PC-9 (cell line): ENCODE measurements around the gene SUSD3. TPM values are rescaled to one million over a fixed set of nuclear protein-coding genes. Genes with fewer than 3 reads are reported as not detected.
A peak's percentile ranks its signal among the peaks of the same experiment; 100 is the strongest.

Experiments
- BruUV-seq: library from RNA; stranded (reverse); fragments of 400-500 nt; replicated peaks from 2 replicates; lab custom pipeline; 2021; lab: Mats Ljungman, UMichigan
- CTCF ChIA-PET: fragments of 300-600 bp; sonication (Branson Sonifier 250); formaldehyde crosslinking; loops from one replicate; lab custom pipeline; 2022; ENCODE audit warnings: antibody characterized with exemption; lab: Charles Lee
- POLR2A ChIA-PET: fragments of 300-600 bp; sonication (Branson Sonifier 250); formaldehyde crosslinking; loops from one replicate; lab custom pipeline; 2022; ENCODE audit warnings: antibody characterized with exemption; ENCODE audit not compliant: unreplicated experiment; lab: Charles Lee
- DNase-seq, 2 experiments: peaks; one replicate each; pipeline versions ENCODE4 v3.0.0 to v3.0.0-alpha.2; 2015 to 2022; ENCODE audit warnings: mixed read lengths in 1 of 2
- H2AFZ ChIP-seq: fragments of 200-600 bp; sonication (generic); 2 replicates; pipeline ENCODE4 v1.8.1; 2017; ENCODE audit warnings: antibody characterized with exemption
- H3F3A ChIP-seq: fragments of 200-600 bp; sonication (generic); 2 replicates; pipeline ENCODE4 v1.8.1; 2017; ENCODE audit warnings: antibody characterized with exemption, mild to moderate bottlenecking, low read depth; ENCODE audit not compliant: insufficient read depth
- H3K27ac ChIP-seq: fragments of 200-600 bp; sonication (generic); 2 replicates; pipeline ENCODE4 v1.6.1; 2016; ENCODE audit warnings: mixed run types
- H3K27me3 ChIP-seq: fragments of 200-600 bp; sonication (generic); 2 replicates; pipeline ENCODE4 v1.6.1; 2016; ENCODE audit warnings: low read depth, mixed run types; ENCODE audit not compliant: insufficient read depth
- H3K36me3 ChIP-seq: fragments of 200-600 bp; sonication (generic); 2 replicates; pipeline ENCODE4 v1.6.1; 2016; ENCODE audit warnings: low read depth, mixed run types
- H3K4me1 ChIP-seq: fragments of 200-600 bp; sonication (generic); replicated peaks from 2 replicates; pipeline ENCODE4 v1.6.1; 2016; ENCODE audit warnings: mixed run types; ENCODE audit not compliant: insufficient read depth
- H3K4me2 ChIP-seq: fragments of 200-600 bp; sonication (generic); 2 replicates; pipeline ENCODE4 v1.6.1; 2017; ENCODE audit warnings: mixed run types
- H3K4me3 ChIP-seq: fragments of 200-600 bp; sonication (generic); 2 replicates; pipeline ENCODE4 v1.6.1; 2016; ENCODE audit warnings: mixed run types
- H3K79me2 ChIP-seq: fragments of 200-600 bp; sonication (generic); 2 replicates; pipeline ENCODE4 v1.6.1; 2017; ENCODE audit warnings: low read depth, mixed run types
- H3K9me2 ChIP-seq: fragments of 200-600 bp; sonication (generic); 2 replicates; pipeline ENCODE4 v1.8.1; 2017; ENCODE audit warnings: mild to moderate bottlenecking; ENCODE audit not compliant: insufficient read depth
- H3K9me3 ChIP-seq: fragments of 200-600 bp; sonication (generic); 2 replicates; pipeline ENCODE4 v1.8.1; 2016; ENCODE audit warnings: low read depth; ENCODE audit not compliant: insufficient read depth
- H4K20me1 ChIP-seq: fragments of 200-600 bp; sonication (generic); 2 replicates; pipeline ENCODE4 v1.8.1; 2017; ENCODE audit not compliant: insufficient read depth
- CTCF ChIP-seq: fragments of 200-600 bp; sonication (generic); conservative IDR thresholded peaks from 2 replicates; pipeline ENCODE4 v1.6.1; 2017; ENCODE audit warnings: mixed run types, antibody characterized with exemption, mild to moderate bottlenecking, moderate library complexity
- EZH2 ChIP-seq: fragments of 200-600 bp; sonication (generic); IDR thresholded peaks from 2 replicates; pipeline ENCODE4 v1.8.0; 2017; ENCODE audit warnings: antibody characterized with exemption, low read depth
- intact Hi-C: fragments of 100-400 bp; cut with micrococcal nuclease; formaldehyde crosslinking; loops from one replicate; pipeline ENCODE4 v1.10.0; 2022; ENCODE audit not compliant: unreplicated experiment
- total RNA-seq: library from RNA; stranded (reverse); gene quantifications from 2 replicates; pipeline ENCODE4 v1.2.3, GENCODE V29; 2021

Gene SUSD3
- total RNA-seq, 1 experiment from 2014 or later = 8.4 TPM

- Histone ChIP-seq H4K20me1 (no peaks in the 10 kb centered on the region), H2AFZ (no peak overlapping the region), H3F3A (peaks cover 50% of the 10 kb centered on the region), H3K4me2 (peak overlapping the region; percentile 63), H3K27ac (peak overlapping the region; percentile 91), H3K9me3 (no peaks in the 10 kb centered on the region), H3K9me2 (no peaks in the 10 kb centered on the region), H3K4me3 (no peak overlapping the region), H3K4me1 (peaks cover 39% of the 10 kb centered on the region), H3K27me3 (no peaks in the 10 kb centered on the region), H3K36me3 (peaks cover 9% of the 10 kb centered on the region; the same call in 1 of the 2 replicates), H3K79me2 (peaks cover 7% of the 10 kb centered on the region; the same call in 1 of the 2 replicates)
- intact Hi-C loops = loop anchor here (2.0 kb wide), 1 partner anchor 13 kb away; no protein-coding TSS in a partner anchor
- ChIA-PET CTCF (interaction anchor here (0.8 to 1.4 kb wide), 2 partner anchors 11 to 167 kb away, joined by 3 to 9 read pairs; no protein-coding TSS in a partner anchor), POLR2A (interaction anchor here (0.6 to 1.0 kb wide), 5 partner anchors 8 to 414 kb away, joined by 3 to 12 read pairs (median 4); no protein-coding TSS in a partner anchor)
- BruUV-seq = TSS peak; percentile 18
- peak; percentile 94 to 98 for DNase-seq
- TF ChIP-seq EZH2 (no peak), CTCF (peak; percentile 61)
Measured at GRCh38 chr9:93119953-93120845, 61.7 kb downstream of the SUSD3 start.

- H3F3A ChIP-seq = peaks cover 52% of the 10 kb centered on the region
- no peak overlapping the region for H2AFZ ChIP-seq
- intact Hi-C loops = no loop called here
- POLR2A ChIA-PET = no interaction called here
- peak overlapping the region; percentile 91 for H3K27ac ChIP-seq
- no peaks in the 10 kb centered on the region for H3K9me3 ChIP-seq
- no peaks in the 10 kb centered on the region for H3K27me3 ChIP-seq
- no peaks in the 10 kb centered on the region for H3K9me2 ChIP-seq
- peaks cover 7% of the 10 kb centered on the region; the same call in 1 of the 2 replicates for H3K79me2 ChIP-seq
- peaks cover 16% of the 10 kb centered on the region; the same call in 1 of the 2 replicates for H3K36me3 ChIP-seq
- H3K4me3 ChIP-seq = no peak overlapping the region
- no peak for DNase-seq
- CTCF ChIA-PET = interaction anchor here (1.4 kb wide), 1 partner anchor 12 kb away, joined by 9 read pairs; no protein-coding TSS in a partner anchor
- H4K20me1 ChIP-seq = no peaks in the 10 kb centered on the region
- peaks cover 38% of the 10 kb centered on the region for H3K4me1 ChIP-seq
- TF ChIP-seq EZH2 (no peak), CTCF (no peak)
- BruUV-seq = no TSS peak
- peak overlapping the region; percentile 41; the same call in 1 of the 2 replicates for H3K4me2 ChIP-seq
Measured at GRCh38 chr9:93120846-93121315, 62.4 kb downstream of the SUSD3 start.
